ENCODE data around the gene SMIM27. TPM values are rescaled to one million over a fixed set of nuclear protein-coding genes. Genes with fewer than 3 reads are reported as not detected.
A peak's percentile ranks its signal among the peaks of the same experiment; 100 is the strongest.
"Not testable (repeated sequence)": the region's sequence is repeated elsewhere in the genome, so short reads cannot be mapped to it uniquely, and the experiment has no call there.

SMIM27 gene
- polyA plus RNA-seq, 1 donor from 2014 or later, result 15.6 TPM

DNA sequence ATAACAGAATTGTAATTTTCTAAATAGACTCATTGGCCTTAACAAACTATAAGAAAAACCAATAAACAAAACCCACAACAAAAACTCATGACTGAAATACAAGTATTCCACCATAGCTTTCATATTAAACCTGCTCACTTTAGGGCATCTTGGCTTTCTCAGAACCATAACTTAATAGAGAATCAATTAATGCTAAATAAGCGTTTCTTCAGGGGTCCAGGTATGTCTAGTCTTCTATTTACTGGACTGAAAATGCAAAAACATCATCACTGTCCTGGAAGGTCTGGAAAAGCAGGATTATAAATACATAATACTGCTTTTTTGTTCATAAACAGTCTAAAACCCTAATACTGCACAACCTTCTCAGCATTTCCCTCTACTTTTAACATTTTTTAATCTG lies 6.2 kb upstream of the SMIM27 start:
- Histone ChIP-seq H2AFZ (ENCODE audit: low read depth, low read length) (no peak overlapping the region), H3K4me3 (ENCODE audit: low read length) (no peak overlapping the region), H3K27me3 (ENCODE audit: insufficient read depth, low read depth, low read length) (no peaks in the 10 kb centered on the region), H3K9me3 (ENCODE audit: low read length) (no peaks in the 10 kb centered on the region), H3K9ac (ENCODE audit: low read length) (no peak overlapping the region), H3K27ac (ENCODE audit: low read length) (no peak overlapping the region), H3K79me2 (replicated peaks; ENCODE audit: insufficient read depth, low read length) (peaks cover 71% of the 10 kb centered on the region), H3K36me3 (ENCODE audit: insufficient read depth, low read length) (peaks cover 13% of the 10 kb centered on the region), H4K20me1 (ENCODE audit: insufficient read depth) (no peaks in the 10 kb centered on the region), H3K9me2 (ENCODE audit: insufficient read depth, low read length) (no peaks in the 10 kb centered on the region), H3K4me2 (ENCODE audit: low read length) (no peak overlapping the region), H3F3A (ENCODE audit: insufficient read depth, low read length, poor library complexity, severe bottlenecking) (no peaks in the 10 kb centered on the region)
- TF ChIP-seq EZH2 (IDR thresholded peaks at IDR 0.05; ENCODE audit: borderline replicate concordance, insufficient read depth, low read length, poor library complexity, severe bottlenecking) (no peak), MXI1 (conservative IDR thresholded peaks at IDR 0.05; ENCODE audit: poor library complexity, severe bottlenecking) (no peak), SMC3 (conservative IDR thresholded peaks at IDR 0.05; ENCODE audit: poor library complexity) (no peak), TAF1 (IDR thresholded peaks at IDR 0.05; ENCODE audit: low read depth) (no peak), EP300 (conservative IDR thresholded peaks at IDR 0.05; ENCODE audit: poor library complexity, severe bottlenecking) (no peak), RAD21 (conservative IDR thresholded peaks at IDR 0.05) (no peak), POLR2AphosphoS5 (IDR thresholded peaks at IDR 0.05) (no peak), CTCF (IDR thresholded peaks at IDR 0.05; ENCODE audit: poor library complexity, severe bottlenecking) (no peak)
- TF ChIP-seq, protein P1, sequence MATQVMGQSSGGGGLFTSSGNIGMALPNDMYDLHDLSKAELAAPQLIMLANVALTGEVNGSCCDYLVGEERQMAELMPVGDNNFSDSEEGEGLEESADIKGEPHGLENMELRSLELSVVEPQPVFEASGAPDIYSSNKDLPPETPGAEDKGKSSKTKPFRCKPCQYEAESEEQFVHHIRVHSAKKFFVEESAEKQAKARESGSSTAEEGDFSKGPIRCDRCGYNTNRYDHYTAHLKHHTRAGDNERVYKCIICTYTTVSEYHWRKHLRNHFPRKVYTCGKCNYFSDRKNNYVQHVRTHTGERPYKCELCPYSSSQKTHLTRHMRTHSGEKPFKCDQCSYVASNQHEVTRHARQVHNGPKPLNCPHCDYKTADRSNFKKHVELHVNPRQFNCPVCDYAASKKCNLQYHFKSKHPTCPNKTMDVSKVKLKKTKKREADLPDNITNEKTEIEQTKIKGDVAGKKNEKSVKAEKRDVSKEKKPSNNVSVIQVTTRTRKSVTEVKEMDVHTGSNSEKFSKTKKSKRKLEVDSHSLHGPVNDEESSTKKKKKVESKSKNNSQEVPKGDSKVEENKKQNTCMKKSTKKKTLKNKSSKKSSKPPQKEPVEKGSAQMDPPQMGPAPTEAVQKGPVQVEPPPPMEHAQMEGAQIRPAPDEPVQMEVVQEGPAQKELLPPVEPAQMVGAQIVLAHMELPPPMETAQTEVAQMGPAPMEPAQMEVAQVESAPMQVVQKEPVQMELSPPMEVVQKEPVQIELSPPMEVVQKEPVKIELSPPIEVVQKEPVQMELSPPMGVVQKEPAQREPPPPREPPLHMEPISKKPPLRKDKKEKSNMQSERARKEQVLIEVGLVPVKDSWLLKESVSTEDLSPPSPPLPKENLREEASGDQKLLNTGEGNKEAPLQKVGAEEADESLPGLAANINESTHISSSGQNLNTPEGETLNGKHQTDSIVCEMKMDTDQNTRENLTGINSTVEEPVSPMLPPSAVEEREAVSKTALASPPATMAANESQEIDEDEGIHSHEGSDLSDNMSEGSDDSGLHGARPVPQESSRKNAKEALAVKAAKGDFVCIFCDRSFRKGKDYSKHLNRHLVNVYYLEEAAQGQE (IDR thresholded peaks at IDR 0.05; ENCODE audit: borderline replicate concordance), result no peak

DNA sequence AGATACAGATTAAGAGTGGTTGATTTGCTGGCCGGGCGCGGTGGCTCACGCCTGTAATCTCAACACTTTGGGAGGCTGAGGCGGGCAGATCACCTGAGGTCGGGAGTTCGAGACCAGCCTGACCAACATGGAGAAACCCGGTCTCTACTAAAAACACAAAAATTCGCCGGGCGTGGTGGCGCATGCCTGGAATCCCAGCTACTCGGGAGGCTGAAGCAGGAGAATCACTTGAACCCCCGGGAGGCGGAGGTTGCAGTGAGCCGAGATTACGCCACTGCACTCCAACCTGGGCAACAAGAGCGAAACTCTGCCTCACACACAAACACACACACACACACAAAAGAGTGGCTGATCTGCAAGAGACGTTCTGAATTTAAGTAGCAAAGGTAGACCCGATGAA lies 3.9 kb upstream of the SMIM27 start:
- not testable (repeated sequence) for H3K9me2 ChIP-seq (ENCODE audit: insufficient read depth, low read length); H3K36me3 ChIP-seq (ENCODE audit: insufficient read depth, low read length); H3K9me3 ChIP-seq (ENCODE audit: low read length); H3K27ac ChIP-seq (ENCODE audit: low read length); H3K4me3 ChIP-seq (ENCODE audit: low read length); H3K9ac ChIP-seq (ENCODE audit: low read length); H4K20me1 ChIP-seq (ENCODE audit: insufficient read depth); H3K27me3 ChIP-seq (ENCODE audit: insufficient read depth, low read depth, low read length); H2AFZ ChIP-seq (ENCODE audit: low read depth, low read length); H3F3A ChIP-seq (ENCODE audit: insufficient read depth, low read length, poor library complexity, severe bottlenecking); H3K4me2 ChIP-seq (ENCODE audit: low read length)
- peaks cover 63% of the 10 kb centered on the region for H3K79me2 ChIP-seq (replicated peaks; ENCODE audit: insufficient read depth, low read length)

DNA sequence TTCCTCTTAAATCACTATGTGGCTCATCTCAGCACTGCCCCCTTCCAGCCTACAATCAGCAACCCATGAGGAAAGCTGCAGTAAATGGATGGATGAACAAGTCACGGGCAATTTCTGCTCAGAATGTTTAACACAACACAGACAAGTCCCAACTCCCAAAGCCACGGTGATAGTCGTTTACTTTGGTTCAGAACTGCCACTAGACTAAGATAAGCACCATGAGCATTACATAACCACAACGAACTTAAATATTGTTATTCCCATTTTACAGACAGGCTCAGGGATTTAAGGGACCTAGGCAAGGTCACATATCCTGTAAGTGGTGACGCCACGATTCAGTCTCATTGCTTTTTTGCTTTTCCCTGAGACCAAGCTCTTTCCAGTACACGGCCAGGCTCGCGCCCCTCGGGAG lies 2.0 kb upstream of the SMIM27 start:
- peak overlapping the region; percentile 82 for H3K27ac ChIP-seq (ENCODE audit: low read length)
- H3K4me2 ChIP-seq (ENCODE audit: low read length), result peak overlapping the region; percentile 98
- no peaks in the 10 kb centered on the region for H3K9me3 ChIP-seq (ENCODE audit: low read length)
- H3K36me3 ChIP-seq (ENCODE audit: insufficient read depth, low read length), result no peaks in the 10 kb centered on the region
- no peaks in the 10 kb centered on the region for H3K27me3 ChIP-seq (ENCODE audit: insufficient read depth, low read depth, low read length)
- no peaks in the 10 kb centered on the region for H4K20me1 ChIP-seq (ENCODE audit: insufficient read depth)
- peaks cover 51% of the 10 kb centered on the region for H3K79me2 ChIP-seq (replicated peaks; ENCODE audit: insufficient read depth, low read length)
- peak overlapping the region; percentile 48 for H2AFZ ChIP-seq (ENCODE audit: low read depth, low read length)
- H3K9me2 ChIP-seq (ENCODE audit: insufficient read depth, low read length), result no peaks in the 10 kb centered on the region
- TF ChIP-seq MXI1 (conservative IDR thresholded peaks at IDR 0.05; ENCODE audit: poor library complexity, severe bottlenecking), result no peak
- TF ChIP-seq, protein P1 (IDR thresholded peaks at IDR 0.05; ENCODE audit: borderline replicate concordance), result no peak
- no peak for TF ChIP-seq EP300 (conservative IDR thresholded peaks at IDR 0.05; ENCODE audit: poor library complexity, severe bottlenecking)
- no peak for TF ChIP-seq TAF1 (IDR thresholded peaks at IDR 0.05; ENCODE audit: low read depth)
- TF ChIP-seq EZH2 (IDR thresholded peaks at IDR 0.05; ENCODE audit: borderline replicate concordance, insufficient read depth, low read length, poor library complexity, severe bottlenecking), result no peak
- no peak for TF ChIP-seq POLR2AphosphoS5 (IDR thresholded peaks at IDR 0.05)
- TF ChIP-seq RAD21 (conservative IDR thresholded peaks at IDR 0.05), result no peak
- TF ChIP-seq SMC3 (conservative IDR thresholded peaks at IDR 0.05; ENCODE audit: poor library complexity), result no peak
- no peak for TF ChIP-seq CTCF (IDR thresholded peaks at IDR 0.05; ENCODE audit: poor library complexity, severe bottlenecking)
- H3K4me3 ChIP-seq (ENCODE audit: low read length), result peak overlapping the region; percentile 96
- H3F3A ChIP-seq (ENCODE audit: insufficient read depth, low read length, poor library complexity, severe bottlenecking), result no peaks in the 10 kb centered on the region
- H3K9ac ChIP-seq (ENCODE audit: low read length), result peak overlapping the region; percentile 92

All from neural cell (in vitro differentiated cells).